Activated naive CD8-positive, alpha-beta T cell treated with anti-CD3 and anti-CD28 coated beads, Interleukin-2, amount 50 U/mL, for 24 hours (primary cell): ENCODE measurements around the gene PIP5K1B.

Experiments
- ATAC-seq: fragments of 150-1000 bp; cut with Tn5 transposase; one replicate; pipeline ENCODE4 v1.10.0; 2021
- DNase-seq: peaks from one replicate; pipeline ENCODE4 v3.0.0; 2021
- H3K27ac Mint-ChIP-seq: one replicate; pipeline ENCODE4 v1.8.0; 2021; ENCODE audit warnings: mild to moderate bottlenecking, mixed read lengths
- H3K27me3 Mint-ChIP-seq: one replicate; pipeline ENCODE4 v1.8.0; 2021; ENCODE audit warnings: mixed read lengths
- H3K36me3 Mint-ChIP-seq: one replicate; pipeline ENCODE4 v1.8.0; 2021; ENCODE audit warnings: low read depth, mixed read lengths
- H3K4me1 Mint-ChIP-seq: one replicate; pipeline ENCODE4 v1.8.0; 2021; ENCODE audit warnings: mixed read lengths
- H3K4me3 Mint-ChIP-seq: one replicate; pipeline ENCODE4 v1.8.0; 2021; ENCODE audit warnings: mild to moderate bottlenecking, moderate library complexity, mixed read lengths
- H3K9me3 Mint-ChIP-seq: one replicate; pipeline ENCODE4 v1.8.0; 2021; ENCODE audit warnings: mixed read lengths

The PIP5K1B gene

GRCh38 chr9:68739621-68740174 is 34.7 kb downstream of the PIP5K1B start:
- ATAC-seq (no peak), DNase-seq (no peak)
- Mint-ChIP-seq H3K27me3 (peaks cover 8% of the 10 kb centered on the region), H3K36me3 (no peaks in the 10 kb centered on the region), H3K4me1 (peaks cover 3% of the 10 kb centered on the region), H3K27ac (no peak overlapping the region), H3K4me3 (no peak overlapping the region), H3K9me3 (no peaks in the 10 kb centered on the region)

- peaks cover 3% of the 10 kb centered on the region for H3K4me1 Mint-ChIP-seq
- no peak overlapping the region for H3K4me3 Mint-ChIP-seq
- no peaks in the 10 kb centered on the region for H3K9me3 Mint-ChIP-seq
- DNase-seq (no peak), ATAC-seq (no peak)
- peaks cover 7% of the 10 kb centered on the region for H3K27me3 Mint-ChIP-seq
- no peaks in the 10 kb centered on the region for H3K36me3 Mint-ChIP-seq
- no peak overlapping the region for H3K27ac Mint-ChIP-seq
Measured at GRCh38 chr9:68740561-68740960, 35.5 kb downstream of the PIP5K1B start.

GRCh38 chr9:68741234-68741633 is 36.2 kb downstream of the PIP5K1B start:
- Mint-ChIP-seq H3K4me3 (no peak overlapping the region), H3K36me3 (no peaks in the 10 kb centered on the region), H3K4me1 (peaks cover 3% of the 10 kb centered on the region), H3K9me3 (no peaks in the 10 kb centered on the region), H3K27ac (no peak overlapping the region), H3K27me3 (peaks cover 3% of the 10 kb centered on the region)
- ATAC-seq (no peak), DNase-seq (no peak)

- DNase-seq (no peak), ATAC-seq (no peak)
- no peaks in the 10 kb centered on the region for H3K9me3 Mint-ChIP-seq
- H3K4me3 Mint-ChIP-seq, result no peak overlapping the region
- H3K27ac Mint-ChIP-seq, result no peak overlapping the region
- H3K36me3 Mint-ChIP-seq, result no peaks in the 10 kb centered on the region
- H3K4me1 Mint-ChIP-seq, result peaks cover 3% of the 10 kb centered on the region
- H3K27me3 Mint-ChIP-seq, result peaks cover 3% of the 10 kb centered on the region
Measured at GRCh38 chr9:68741704-68742332, 36.8 kb downstream of the PIP5K1B start.

GRCh38 chr9:68742333-68742730 is 37.3 kb downstream of the PIP5K1B start:
- H3K27me3 Mint-ChIP-seq, result peaks cover 3% of the 10 kb centered on the region
- H3K4me3 Mint-ChIP-seq, result no peak overlapping the region
- ATAC-seq, result peak; percentile 37
- DNase-seq, result no peak
- no peaks in the 10 kb centered on the region for H3K9me3 Mint-ChIP-seq
- H3K36me3 Mint-ChIP-seq, result no peaks in the 10 kb centered on the region
- H3K27ac Mint-ChIP-seq, result no peak overlapping the region
- peaks cover 3% of the 10 kb centered on the region for H3K4me1 Mint-ChIP-seq

- no peak overlapping the region for H3K4me3 Mint-ChIP-seq
Measured at GRCh38 chr9:68744426-68744825, 39.4 kb downstream of the PIP5K1B start.

GRCh38 chr9:68746525-68746924 is 41.5 kb downstream of the PIP5K1B start:
- no peak for ATAC-seq
- Mint-ChIP-seq H3K27ac (no peak overlapping the region), H3K4me1 (peaks cover 3% of the 10 kb centered on the region)

More at GRCh38 chr9:68744426-68744825, 39.4 kb downstream of the PIP5K1B start:
- Mint-ChIP-seq H3K4me1 (peaks cover 3% of the 10 kb centered on the region), H3K27me3 (no peaks in the 10 kb centered on the region), H3K9me3 (no peaks in the 10 kb centered on the region), H3K27ac (no peak overlapping the region), H3K36me3 (no peaks in the 10 kb centered on the region)
- ATAC-seq (no peak), DNase-seq (no peak)

GRCh38 chr9:68747043-68747533 is 42.0 kb downstream of the PIP5K1B start:
- Mint-ChIP-seq H3K36me3 (no peaks in the 10 kb centered on the region), H3K4me1 (no peaks in the 10 kb centered on the region), H3K27ac (no peak overlapping the region), H3K27me3 (no peaks in the 10 kb centered on the region), H3K9me3 (no peaks in the 10 kb centered on the region), H3K4me3 (no peak overlapping the region)
- DNase-seq (no peak), ATAC-seq (no peak)

More at GRCh38 chr9:68746525-68746924, 41.5 kb downstream of the PIP5K1B start:
- no peaks in the 10 kb centered on the region for H3K27me3 Mint-ChIP-seq
- H3K9me3 Mint-ChIP-seq, result no peaks in the 10 kb centered on the region
- DNase-seq, result no peak
- H3K36me3 Mint-ChIP-seq, result no peaks in the 10 kb centered on the region
- no peak overlapping the region for H3K4me3 Mint-ChIP-seq

- Mint-ChIP-seq H3K36me3 (no peaks in the 10 kb centered on the region), H3K27me3 (peaks cover 3% of the 10 kb centered on the region), H3K4me3 (no peak overlapping the region), H3K9me3 (no peaks in the 10 kb centered on the region), H3K4me1 (no peaks in the 10 kb centered on the region), H3K27ac (no peak overlapping the region)
- ATAC-seq, result no peak
- DNase-seq, result no peak
Measured at GRCh38 chr9:68749135-68749534, 44.1 kb downstream of the PIP5K1B start.

- Mint-ChIP-seq H3K27ac (no peak overlapping the region), H3K27me3 (peaks cover 4% of the 10 kb centered on the region), H3K4me1 (no peaks in the 10 kb centered on the region), H3K9me3 (no peaks in the 10 kb centered on the region), H3K4me3 (no peak overlapping the region), H3K36me3 (no peaks in the 10 kb centered on the region)
- DNase-seq (no peak), ATAC-seq (no peak)
Measured at GRCh38 chr9:68749579-68750159, 44.6 kb downstream of the PIP5K1B start.

GRCh38 chr9:68750255-68750654 is 45.2 kb downstream of the PIP5K1B start:
- no peaks in the 10 kb centered on the region for H3K9me3 Mint-ChIP-seq

GRCh38 chr9:68750786-68751185 is 45.7 kb downstream of the PIP5K1B start:
- no peak for DNase-seq
- Mint-ChIP-seq H3K27ac (no peak overlapping the region), H3K27me3 (peaks cover 4% of the 10 kb centered on the region), H3K4me1 (no peaks in the 10 kb centered on the region), H3K4me3 (no peak overlapping the region), H3K36me3 (no peaks in the 10 kb centered on the region), H3K9me3 (no peaks in the 10 kb centered on the region)
- no peak for ATAC-seq

More at GRCh38 chr9:68750255-68750654, 45.2 kb downstream of the PIP5K1B start:
- no peak overlapping the region for H3K27ac Mint-ChIP-seq
- peaks cover 4% of the 10 kb centered on the region for H3K27me3 Mint-ChIP-seq
- ATAC-seq (no peak), DNase-seq (no peak)
- H3K36me3 Mint-ChIP-seq, result no peaks in the 10 kb centered on the region
- no peaks in the 10 kb centered on the region for H3K4me1 Mint-ChIP-seq
- H3K4me3 Mint-ChIP-seq, result no peak overlapping the region

GRCh38 chr9:68751556-68751955 is 46.5 kb downstream of the PIP5K1B start:
- Mint-ChIP-seq H3K27ac (no peak overlapping the region), H3K27me3 (peaks cover 4% of the 10 kb centered on the region), H3K4me3 (no peak overlapping the region), H3K36me3 (no peaks in the 10 kb centered on the region), H3K4me1 (no peaks in the 10 kb centered on the region), H3K9me3 (no peaks in the 10 kb centered on the region)
- ATAC-seq, result no peak
- DNase-seq, result no peak

- DNase-seq (no peak), ATAC-seq (no peak)
- peaks cover 11% of the 10 kb centered on the region for H3K27me3 Mint-ChIP-seq
- no peaks in the 10 kb centered on the region for H3K4me1 Mint-ChIP-seq
- H3K4me3 Mint-ChIP-seq, result no peak overlapping the region
- H3K36me3 Mint-ChIP-seq, result peaks cover 8% of the 10 kb centered on the region
- no peak overlapping the region for H3K27ac Mint-ChIP-seq
- H3K9me3 Mint-ChIP-seq, result peaks cover 10% of the 10 kb centered on the region
Measured at GRCh38 chr9:68755051-68755450, 50.0 kb downstream of the PIP5K1B start.

GRCh38 chr9:68755752-68756151 is 50.7 kb downstream of the PIP5K1B start:
- peaks cover 11% of the 10 kb centered on the region for H3K27me3 Mint-ChIP-seq
- no peak overlapping the region for H3K27ac Mint-ChIP-seq
- no peak overlapping the region for H3K4me3 Mint-ChIP-seq
- ATAC-seq, result no peak
- H3K9me3 Mint-ChIP-seq, result peaks cover 10% of the 10 kb centered on the region
- no peaks in the 10 kb centered on the region for H3K4me1 Mint-ChIP-seq
- H3K36me3 Mint-ChIP-seq, result peaks cover 8% of the 10 kb centered on the region
- DNase-seq, result no peak
